ENCODE data around the gene MEIS3.

DNA sequence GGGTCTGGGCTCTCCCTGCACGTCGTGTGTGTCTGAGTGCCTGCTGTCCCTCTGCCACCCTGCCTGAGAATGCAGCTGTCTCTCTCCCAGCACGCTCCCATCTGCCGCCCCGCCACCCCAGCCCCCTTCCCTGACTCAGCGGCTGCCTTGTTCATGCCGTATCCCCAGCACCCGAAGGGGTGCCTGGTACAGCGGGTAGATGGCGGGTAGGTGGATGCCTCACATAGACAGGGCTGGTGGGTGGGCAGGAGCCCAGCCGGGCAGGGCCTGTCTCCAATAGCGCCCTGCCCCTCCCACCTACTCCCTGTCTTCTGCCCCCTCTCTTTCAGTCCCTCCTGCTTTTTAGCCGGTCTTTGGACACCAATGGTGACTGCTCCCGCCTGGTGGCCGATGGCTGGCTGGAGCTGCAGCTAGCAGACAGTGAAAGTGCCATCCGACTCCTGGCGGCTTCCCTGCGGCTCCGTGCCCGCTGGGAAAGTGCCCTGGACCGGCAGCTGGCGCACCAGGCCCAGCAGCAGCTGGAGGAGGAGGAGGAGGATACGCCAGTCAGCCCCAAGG is 39.9 kb downstream of the MEIS3 start:
- TF ChIP-seq, protein P1, sequence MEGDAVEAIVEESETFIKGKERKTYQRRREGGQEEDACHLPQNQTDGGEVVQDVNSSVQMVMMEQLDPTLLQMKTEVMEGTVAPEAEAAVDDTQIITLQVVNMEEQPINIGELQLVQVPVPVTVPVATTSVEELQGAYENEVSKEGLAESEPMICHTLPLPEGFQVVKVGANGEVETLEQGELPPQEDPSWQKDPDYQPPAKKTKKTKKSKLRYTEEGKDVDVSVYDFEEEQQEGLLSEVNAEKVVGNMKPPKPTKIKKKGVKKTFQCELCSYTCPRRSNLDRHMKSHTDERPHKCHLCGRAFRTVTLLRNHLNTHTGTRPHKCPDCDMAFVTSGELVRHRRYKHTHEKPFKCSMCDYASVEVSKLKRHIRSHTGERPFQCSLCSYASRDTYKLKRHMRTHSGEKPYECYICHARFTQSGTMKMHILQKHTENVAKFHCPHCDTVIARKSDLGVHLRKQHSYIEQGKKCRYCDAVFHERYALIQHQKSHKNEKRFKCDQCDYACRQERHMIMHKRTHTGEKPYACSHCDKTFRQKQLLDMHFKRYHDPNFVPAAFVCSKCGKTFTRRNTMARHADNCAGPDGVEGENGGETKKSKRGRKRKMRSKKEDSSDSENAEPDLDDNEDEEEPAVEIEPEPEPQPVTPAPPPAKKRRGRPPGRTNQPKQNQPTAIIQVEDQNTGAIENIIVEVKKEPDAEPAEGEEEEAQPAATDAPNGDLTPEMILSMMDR (IDR thresholded peaks at IDR 0.05) = no peak
- no peak for TF ChIP-seq POLR2A (IDR thresholded peaks at IDR 0.05)
